Activated effector memory CD4-positive, alpha-beta T cell treated with anti-CD3 and anti-CD28 coated beads, Interleukin-2, amount 50 U/mL, for 16 hours (primary cell): ENCODE results near the gene PGAP6.

Source experiments
- DNase-seq: peaks from one replicate; pipeline ENCODE4 v3.0.0-alpha.2; 2020

PGAP6 gene

DNA sequence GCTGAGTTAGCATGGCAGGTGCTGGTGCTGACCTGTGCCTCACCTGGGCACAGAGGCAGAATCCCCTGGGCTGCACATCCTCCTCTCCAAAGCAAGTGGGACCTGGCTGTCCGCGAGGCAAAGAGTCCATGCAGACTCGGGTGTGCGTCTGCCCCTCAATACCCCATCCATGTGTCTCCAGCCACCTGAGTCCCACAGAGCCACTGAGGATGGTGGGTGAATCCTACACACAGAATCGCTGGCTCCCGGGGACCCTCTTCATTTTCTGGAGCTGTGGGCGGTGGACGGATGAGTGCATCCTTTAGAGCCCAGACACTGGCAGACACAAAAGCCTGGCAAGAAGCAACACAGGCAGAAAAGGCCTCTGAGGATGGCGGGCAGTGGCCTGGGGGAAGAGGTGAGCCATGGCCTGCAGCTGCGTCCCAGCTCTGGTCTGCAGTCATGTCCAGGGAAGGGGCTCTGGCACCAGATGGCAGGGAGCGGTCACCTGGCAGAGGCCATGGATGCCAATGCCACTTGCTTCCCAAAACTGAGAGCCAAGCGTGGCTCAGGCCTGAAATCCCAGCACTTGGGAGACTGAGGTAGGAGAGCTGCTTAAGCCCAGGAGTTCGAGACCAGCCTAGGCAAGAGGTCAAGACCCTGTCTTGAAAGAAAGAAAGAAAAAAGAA is 59.2 kb downstream of the PGAP6 start:
- DNase-seq, result no peak

DNA sequence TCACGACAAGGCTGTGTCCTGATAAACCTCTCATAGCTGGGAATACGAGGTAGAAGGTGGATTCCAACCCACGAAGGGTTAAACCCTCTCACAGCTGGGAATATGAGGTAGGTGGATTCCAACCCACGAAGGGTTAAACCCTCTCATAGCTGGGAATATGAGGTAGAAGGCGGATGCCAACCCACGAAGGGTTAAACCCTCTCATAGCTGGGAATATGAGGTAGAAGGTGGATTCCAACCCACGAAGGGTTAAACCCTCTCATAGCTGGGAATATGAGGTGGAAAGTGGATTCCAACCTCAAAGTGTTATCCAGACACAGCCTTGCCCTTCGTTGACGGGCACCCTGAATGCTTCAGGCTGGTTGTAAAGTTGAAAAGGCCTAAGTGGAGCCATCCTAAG is 60.2 kb downstream of the PGAP6 start:
- DNase-seq, result no peak
